ENCODE data around the gene LTBP1. TPM values are rescaled to one million over a fixed set of nuclear protein-coding genes. Genes with fewer than 3 reads are reported as not detected.

The LTBP1 gene
- total and polyA plus RNA-seq, 2 of the 13 experiments (the other 11 are each of a cell fraction or from before 2014, with no cell fraction given) = 0.12 to 0.22 TPM

DNA sequence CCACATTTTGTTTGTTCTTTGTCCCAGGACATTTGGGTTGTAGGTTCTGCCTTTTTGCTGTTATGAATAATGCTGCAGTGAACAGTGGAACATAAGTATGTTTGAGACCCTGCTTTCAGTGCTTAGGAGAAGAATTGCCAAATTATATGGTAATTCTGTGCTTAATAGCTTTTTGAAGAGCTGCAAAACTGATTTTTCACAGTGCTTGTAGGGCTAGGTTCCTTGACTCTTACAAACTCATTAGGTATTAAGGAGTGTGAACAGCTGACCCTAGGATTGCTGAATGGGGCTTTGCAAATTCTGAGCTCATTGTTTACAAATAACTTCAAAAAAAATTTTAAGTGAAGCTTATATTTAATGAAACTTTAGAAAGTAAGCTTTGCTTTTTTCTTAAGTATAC is 154.2 kb downstream of the LTBP1 start (continued):
- TF ChIP-seq, protein P1, sequence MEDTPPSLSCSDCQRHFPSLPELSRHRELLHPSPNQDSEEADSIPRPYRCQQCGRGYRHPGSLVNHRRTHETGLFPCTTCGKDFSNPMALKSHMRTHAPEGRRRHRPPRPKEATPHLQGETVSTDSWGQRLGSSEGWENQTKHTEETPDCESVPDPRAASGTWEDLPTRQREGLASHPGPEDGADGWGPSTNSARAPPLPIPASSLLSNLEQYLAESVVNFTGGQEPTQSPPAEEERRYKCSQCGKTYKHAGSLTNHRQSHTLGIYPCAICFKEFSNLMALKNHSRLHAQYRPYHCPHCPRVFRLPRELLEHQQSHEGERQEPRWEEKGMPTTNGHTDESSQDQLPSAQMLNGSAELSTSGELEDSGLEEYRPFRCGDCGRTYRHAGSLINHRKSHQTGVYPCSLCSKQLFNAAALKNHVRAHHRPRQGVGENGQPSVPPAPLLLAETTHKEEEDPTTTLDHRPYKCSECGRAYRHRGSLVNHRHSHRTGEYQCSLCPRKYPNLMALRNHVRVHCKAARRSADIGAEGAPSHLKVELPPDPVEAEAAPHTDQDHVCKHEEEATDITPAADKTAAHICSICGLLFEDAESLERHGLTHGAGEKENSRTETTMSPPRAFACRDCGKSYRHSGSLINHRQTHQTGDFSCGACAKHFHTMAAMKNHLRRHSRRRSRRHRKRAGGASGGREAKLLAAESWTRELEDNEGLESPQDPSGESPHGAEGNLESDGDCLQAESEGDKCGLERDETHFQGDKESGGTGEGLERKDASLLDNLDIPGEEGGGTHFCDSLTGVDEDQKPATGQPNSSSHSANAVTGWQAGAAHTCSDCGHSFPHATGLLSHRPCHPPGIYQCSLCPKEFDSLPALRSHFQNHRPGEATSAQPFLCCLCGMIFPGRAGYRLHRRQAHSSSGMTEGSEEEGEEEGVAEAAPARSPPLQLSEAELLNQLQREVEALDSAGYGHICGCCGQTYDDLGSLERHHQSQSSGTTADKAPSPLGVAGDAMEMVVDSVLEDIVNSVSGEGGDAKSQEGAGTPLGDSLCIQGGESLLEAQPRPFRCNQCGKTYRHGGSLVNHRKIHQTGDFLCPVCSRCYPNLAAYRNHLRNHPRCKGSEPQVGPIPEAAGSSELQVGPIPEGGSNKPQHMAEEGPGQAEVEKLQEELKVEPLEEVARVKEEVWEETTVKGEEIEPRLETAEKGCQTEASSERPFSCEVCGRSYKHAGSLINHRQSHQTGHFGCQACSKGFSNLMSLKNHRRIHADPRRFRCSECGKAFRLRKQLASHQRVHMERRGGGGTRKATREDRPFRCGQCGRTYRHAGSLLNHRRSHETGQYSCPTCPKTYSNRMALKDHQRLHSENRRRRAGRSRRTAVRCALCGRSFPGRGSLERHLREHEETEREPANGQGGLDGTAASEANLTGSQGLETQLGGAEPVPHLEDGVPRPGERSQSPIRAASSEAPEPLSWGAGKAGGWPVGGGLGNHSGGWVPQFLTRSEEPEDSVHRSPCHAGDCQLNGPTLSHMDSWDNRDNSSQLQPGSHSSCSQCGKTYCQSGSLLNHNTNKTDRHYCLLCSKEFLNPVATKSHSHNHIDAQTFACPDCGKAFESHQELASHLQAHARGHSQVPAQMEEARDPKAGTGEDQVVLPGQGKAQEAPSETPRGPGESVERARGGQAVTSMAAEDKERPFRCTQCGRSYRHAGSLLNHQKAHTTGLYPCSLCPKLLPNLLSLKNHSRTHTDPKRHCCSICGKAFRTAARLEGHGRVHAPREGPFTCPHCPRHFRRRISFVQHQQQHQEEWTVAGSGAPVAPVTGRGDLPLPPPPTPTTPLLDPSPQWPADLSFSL (CRISPR knock-in tag; IDR thresholded peaks at IDR 0.05) = no peak
- TF ChIP-seq, protein P2, sequence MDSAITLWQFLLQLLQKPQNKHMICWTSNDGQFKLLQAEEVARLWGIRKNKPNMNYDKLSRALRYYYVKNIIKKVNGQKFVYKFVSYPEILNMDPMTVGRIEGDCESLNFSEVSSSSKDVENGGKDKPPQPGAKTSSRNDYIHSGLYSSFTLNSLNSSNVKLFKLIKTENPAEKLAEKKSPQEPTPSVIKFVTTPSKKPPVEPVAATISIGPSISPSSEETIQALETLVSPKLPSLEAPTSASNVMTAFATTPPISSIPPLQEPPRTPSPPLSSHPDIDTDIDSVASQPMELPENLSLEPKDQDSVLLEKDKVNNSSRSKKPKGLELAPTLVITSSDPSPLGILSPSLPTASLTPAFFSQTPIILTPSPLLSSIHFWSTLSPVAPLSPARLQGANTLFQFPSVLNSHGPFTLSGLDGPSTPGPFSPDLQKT (CRISPR knock-in tag; IDR thresholded peaks at IDR 0.05; ENCODE audit: borderline replicate concordance) = no peak
- TF ChIP-seq IRX3 (CRISPR knock-in tag; IDR thresholded peaks at IDR 0.05; ENCODE audit: borderline replicate concordance, low read depth) = no peak
- TF ChIP-seq PAF1 (CRISPR knock-in tag; IDR thresholded peaks at IDR 0.05) = no peak
- no peak for TF ChIP-seq JUNB (CRISPR knock-in tag; IDR thresholded peaks at IDR 0.05; ENCODE audit: borderline replicate concordance)
- no peak for TF ChIP-seq ZNF235 (CRISPR knock-in tag; IDR thresholded peaks at IDR 0.05; ENCODE audit: borderline replicate concordance)
- no peak for TF ChIP-seq NCOA1 (CRISPR knock-in tag; IDR thresholded peaks at IDR 0.05)
- TF ChIP-seq, protein P3, sequence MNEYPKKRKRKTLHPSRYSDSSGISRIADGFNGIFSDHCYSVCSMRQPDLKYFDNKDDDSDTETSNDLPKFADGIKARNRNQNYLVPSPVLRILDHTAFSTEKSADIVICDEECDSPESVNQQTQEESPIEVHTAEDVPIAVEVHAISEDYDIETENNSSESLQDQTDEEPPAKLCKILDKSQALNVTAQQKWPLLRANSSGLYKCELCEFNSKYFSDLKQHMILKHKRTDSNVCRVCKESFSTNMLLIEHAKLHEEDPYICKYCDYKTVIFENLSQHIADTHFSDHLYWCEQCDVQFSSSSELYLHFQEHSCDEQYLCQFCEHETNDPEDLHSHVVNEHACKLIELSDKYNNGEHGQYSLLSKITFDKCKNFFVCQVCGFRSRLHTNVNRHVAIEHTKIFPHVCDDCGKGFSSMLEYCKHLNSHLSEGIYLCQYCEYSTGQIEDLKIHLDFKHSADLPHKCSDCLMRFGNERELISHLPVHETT (CRISPR knock-in tag; conservative IDR thresholded peaks at IDR 0.05) = no peak
- no peak for TF ChIP-seq MIER2 (CRISPR knock-in tag; IDR thresholded peaks at IDR 0.05)
- TF ChIP-seq CBX2 (IDR thresholded peaks at IDR 0.05; ENCODE audit: low read depth, low read length) = no peak
- no peak for TF ChIP-seq CBX2 (CRISPR knock-in tag; IDR thresholded peaks at IDR 0.05; ENCODE audit: low read depth)
- TF ChIP-seq TGIF2 (CRISPR knock-in tag; IDR thresholded peaks at IDR 0.05) = no peak
- TF ChIP-seq TEAD2 (CRISPR knock-in tag; IDR thresholded peaks at IDR 0.05) = no peak
- TF ChIP-seq ZNF33B (CRISPR knock-in tag; IDR thresholded peaks at IDR 0.05) = no peak
- TF ChIP-seq, protein P4, sequence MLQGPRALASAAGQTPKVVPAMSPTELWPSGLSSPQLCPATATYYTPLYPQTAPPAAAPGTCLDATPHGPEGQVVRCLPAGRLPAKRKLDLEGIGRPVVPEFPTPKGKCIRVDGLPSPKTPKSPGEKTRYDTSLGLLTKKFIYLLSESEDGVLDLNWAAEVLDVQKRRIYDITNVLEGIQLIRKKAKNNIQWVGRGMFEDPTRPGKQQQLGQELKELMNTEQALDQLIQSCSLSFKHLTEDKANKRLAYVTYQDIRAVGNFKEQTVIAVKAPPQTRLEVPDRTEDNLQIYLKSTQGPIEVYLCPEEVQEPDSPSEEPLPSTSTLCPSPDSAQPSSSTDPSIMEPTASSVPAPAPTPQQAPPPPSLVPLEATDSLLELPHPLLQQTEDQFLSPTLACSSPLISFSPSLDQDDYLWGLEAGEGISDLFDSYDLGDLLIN (CRISPR knock-in tag; IDR thresholded peaks at IDR 0.05; ENCODE audit: borderline replicate concordance) = no peak
- TF ChIP-seq ZNF251 (CRISPR knock-in tag; IDR thresholded peaks at IDR 0.05) = no peak

All from HepG2 (cell line).